Bronchial epithelial cell (primary cell): Measurements from ENCODE around the gene TMEM203. TPM values are rescaled to one million over a fixed set of nuclear protein-coding genes. Genes with fewer than 3 reads are reported as not detected.
A peak's percentile ranks its signal among the peaks of the same experiment; 100 is the strongest.

Experiments used
- DNase-seq: peaks from one replicate; pipeline ENCODE4 v3.0.0-alpha.2; 2010; ENCODE audit warnings: low read depth
- FAIRE-seq: peaks from 2 replicates; lab custom pipeline; 2011; peaks lifted over from hg19 to GRCh38; lab: Jason Lieb, UNC
- H3K27me3 ChIP-seq: 2 replicates; pipeline ENCODE4 v1.5.1; 2011; ENCODE audit warnings: low read length; ENCODE audit not compliant: control insufficient read depth, insufficient read depth
- H3K36me3 ChIP-seq: 2 replicates; pipeline ENCODE4 v1.5.1; 2011; ENCODE audit warnings: low read length; ENCODE audit not compliant: control insufficient read depth, insufficient read depth
- H3K4me3 ChIP-seq: 2 replicates; pipeline ENCODE4 v1.5.1; 2011; ENCODE audit warnings: mild to moderate bottlenecking, low read depth, low read length, control low read depth
- CTCF ChIP-seq: IDR thresholded peaks from 2 replicates; pipeline ENCODE4 v1.5.1; 2011; ENCODE audit warnings: mild to moderate bottlenecking, moderate library complexity, low read length, control low read depth, inconsistent platforms; ENCODE audit not compliant: insufficient read depth, severe bottlenecking
- total RNA-seq: library from RNA; depleted of rRNA; stranded (reverse); fragments of >200 nt; gene quantifications from 2 replicates; pipeline ENCODE4 v1.2.1, GENCODE V29; 2014

Gene TMEM203
- total RNA-seq, 1 donor from 2014 or later = 39.2 TPM

- DNase-seq (peak; percentile 76), FAIRE-seq (no peak)
- Histone ChIP-seq H3K4me3 (no peak overlapping the region), H3K36me3 (no peaks in the 10 kb centered on the region), H3K27me3 (no peaks in the 10 kb centered on the region)
- TF ChIP-seq CTCF = no peak
Measured at GRCh38 chr9:137226338-137227053, 21.0 kb upstream of the TMEM203 start.

GRCh38 chr9:137225699-137226331 lies 20.4 kb upstream of the TMEM203 start:
- TF ChIP-seq CTCF = no peak
- no peak for FAIRE-seq
- no peaks in the 10 kb centered on the region for H3K27me3 ChIP-seq
- DNase-seq = no peak
- no peaks in the 10 kb centered on the region for H3K36me3 ChIP-seq
- H3K4me3 ChIP-seq = no peak overlapping the region

- H3K36me3 ChIP-seq = no peaks in the 10 kb centered on the region
Measured at GRCh38 chr9:137224830-137225694, 19.6 kb upstream of the TMEM203 start, which contains the start of gene CYSRT1. Gene CYSRT1 (plus strand): TSS chr9:137225174. CDS start chr9:137225622, 448 bp downstream.

GRCh38 chr9:137223078-137223970 lies 17.9 kb upstream of the TMEM203 start:
- Histone ChIP-seq H3K27me3 (no peaks in the 10 kb centered on the region), H3K36me3 (no peaks in the 10 kb centered on the region), H3K4me3 (peak overlapping the region; percentile 65)
- TF ChIP-seq CTCF = no peak
- DNase-seq (peak; percentile 90), FAIRE-seq (no peak)

More at GRCh38 chr9:137224830-137225694, 19.6 kb upstream of the TMEM203 start, which contains the start of gene CYSRT1:
- Histone ChIP-seq H3K27me3 (no peaks in the 10 kb centered on the region), H3K4me3 (peak within 1 kb of the TSS; percentile 65)
- FAIRE-seq = no peak
- TF ChIP-seq CTCF = no peak
- no peak for DNase-seq
